ENCODE measurements around the gene KLB.
A peak's percentile ranks its signal among the peaks of the same experiment; 100 is the strongest.

Gene KLB

GRCh38 chr4:39363773-39364393 lies 42.8 kb upstream of the KLB start:
- H3K79me2 ChIP-seq (ENCODE audit: control insufficient read depth, insufficient read depth, low read length, poor library complexity), result peaks cover 4% of the 10 kb centered on the region
- no peak overlapping the region for H3K14ac ChIP-seq (ENCODE audit: low read length)
- no peak overlapping the region for H4K8ac ChIP-seq (ENCODE audit: low read depth, low read length)
- WGBS (ENCODE audit: extremely low coverage, insufficient coverage, insufficient read length), result no CpG with 5 or more reads among the region's 4 CpGs
- H2AK5ac ChIP-seq (ENCODE audit: low read length), result no peak overlapping the region
- H3K4me3 ChIP-seq (ENCODE audit: low read depth, low read length), result no peak overlapping the region
- no peak overlapping the region for H3K9ac ChIP-seq (ENCODE audit: low read length)
- H3K4me2 ChIP-seq (ENCODE audit: low read length), result no peak overlapping the region
- DNase-seq, result no peak
- no peak overlapping the region for H3K18ac ChIP-seq (ENCODE audit: low read length)
- H3K23ac ChIP-seq (ENCODE audit: low read length), result no peak overlapping the region
- H2BK5ac ChIP-seq (ENCODE audit: low read depth, low read length, poor library complexity), result no peak overlapping the region
- H4K12ac ChIP-seq (ENCODE audit: low read depth, low read length), result no peak overlapping the region
- no peak overlapping the region for H3K27ac ChIP-seq (ENCODE audit: low read depth, low read length)
- no peak overlapping the region for H2BK12ac ChIP-seq (ENCODE audit: low read length)
- no peak overlapping the region for H4K91ac ChIP-seq (ENCODE audit: low read depth, low read length)
- no peaks in the 10 kb centered on the region for H3K9me3 ChIP-seq (ENCODE audit: insufficient read depth, low read depth, low read length)
- no peak overlapping the region for H2AFZ ChIP-seq (ENCODE audit: insufficient read depth, low read length, poor library complexity)
- no peak overlapping the region for H2BK120ac ChIP-seq (ENCODE audit: insufficient read depth, low read length, poor library complexity)
- H3K4me1 ChIP-seq (ENCODE audit: control insufficient read depth in 1 of 2, insufficient read depth in 2 of 2, low read length in 2 of 2), result no peaks in the 10 kb centered on the region
- H3K27me3 ChIP-seq (ENCODE audit: insufficient read depth, low read length), result no peaks in the 10 kb centered on the region
- H3K4ac ChIP-seq (ENCODE audit: low read depth, low read length), result peak overlapping the region; percentile 15
- peaks cover 0 to 2% of the 10 kb centered on the region in 2 experiments for H3K36me3 ChIP-seq (ENCODE audit: control insufficient read depth in 1 of 2, insufficient read depth in 2 of 2, low read length in 2 of 2)
- H3K79me1 ChIP-seq (ENCODE audit: low read length), result peaks cover 4% of the 10 kb centered on the region

GRCh38 chr4:39365360-39365759 lies 41.4 kb upstream of the KLB start:
- DNase-seq, result no peak
- Histone ChIP-seq H3K9ac (ENCODE audit: low read length) (peak overlapping the region; percentile 83), H4K91ac (ENCODE audit: low read depth, low read length) (no peak overlapping the region), H3K27me3 (ENCODE audit: insufficient read depth, low read length) (no peaks in the 10 kb centered on the region), H2BK5ac (ENCODE audit: low read depth, low read length, poor library complexity) (no peak overlapping the region), H3K4me2 (ENCODE audit: low read length) (peak overlapping the region; percentile 88), H3K79me1 (ENCODE audit: low read length) (peaks cover 4% of the 10 kb centered on the region), H3K14ac (ENCODE audit: low read length) (no peak overlapping the region), H2AK5ac (ENCODE audit: low read length) (no peak overlapping the region), H2BK120ac (ENCODE audit: insufficient read depth, low read length, poor library complexity) (no peak overlapping the region), H3K4me1 (ENCODE audit: control insufficient read depth in 1 of 2, insufficient read depth in 2 of 2, low read length in 2 of 2) (no peaks in the 10 kb centered on the region), H3K18ac (ENCODE audit: low read length) (no peak overlapping the region), H2BK12ac (ENCODE audit: low read length) (no peak overlapping the region), H3K79me2 (ENCODE audit: control insufficient read depth, insufficient read depth, low read length, poor library complexity) (peaks cover 4% of the 10 kb centered on the region), H3K23ac (ENCODE audit: low read length) (no peak overlapping the region), H4K12ac (ENCODE audit: low read depth, low read length) (no peak overlapping the region), H3K9me3 (ENCODE audit: insufficient read depth, low read depth, low read length) (no peaks in the 10 kb centered on the region), H2AFZ (ENCODE audit: insufficient read depth, low read length, poor library complexity) (no peak overlapping the region), H4K8ac (ENCODE audit: low read depth, low read length) (no peak overlapping the region), H3K27ac (ENCODE audit: low read depth, low read length) (no peak overlapping the region), H3K36me3 (ENCODE audit: control insufficient read depth in 1 of 2, insufficient read depth in 2 of 2, low read length in 2 of 2) (no peaks in the 10 kb centered on the region), H3K4me3 (ENCODE audit: low read depth, low read length) (peak overlapping the region; percentile 99), H3K4ac (ENCODE audit: low read depth, low read length) (peak overlapping the region; percentile 40)
- WGBS (ENCODE audit: extremely low coverage, insufficient coverage, insufficient read length), result no CpG with 5 or more reads among the region's 7 CpGs

- H2BK5ac ChIP-seq (ENCODE audit: low read depth, low read length, poor library complexity), result peak within 1 kb of the TSS; percentile 66
- H2AFZ ChIP-seq (ENCODE audit: insufficient read depth, low read length, poor library complexity), result peak within 1 kb of the TSS; percentile 68
- H4K12ac ChIP-seq (ENCODE audit: low read depth, low read length), result peak within 1 kb of the TSS; percentile 10
- no peak within 1 kb of the TSS for H2BK12ac ChIP-seq (ENCODE audit: low read length)
- peak within 1 kb of the TSS; percentile 70 for H3K18ac ChIP-seq (ENCODE audit: low read length)
- peak within 1 kb of the TSS; percentile 12 for H2BK120ac ChIP-seq (ENCODE audit: insufficient read depth, low read length, poor library complexity)
- peak within 1 kb of the TSS; percentile 40 for H3K4ac ChIP-seq (ENCODE audit: low read depth, low read length)
- peak within 1 kb of the TSS; percentile 83 for H3K9ac ChIP-seq (ENCODE audit: low read length)
- peaks cover 4% of the 10 kb centered on the region for H3K79me1 ChIP-seq (ENCODE audit: low read length)
- peak within 1 kb of the TSS; percentile 80 for H4K91ac ChIP-seq (ENCODE audit: low read depth, low read length)
- H3K27me3 ChIP-seq (ENCODE audit: insufficient read depth, low read length), result no peaks in the 10 kb centered on the region
- WGBS (ENCODE audit: extremely low coverage, insufficient coverage, insufficient read length), result no CpG with 5 or more reads among the region's 60 CpGs
- H3K4me1 ChIP-seq (ENCODE audit: control insufficient read depth in 1 of 2, insufficient read depth in 2 of 2, low read length in 2 of 2), result no peaks in the 10 kb centered on the region
- H3K9me3 ChIP-seq (ENCODE audit: insufficient read depth, low read depth, low read length), result no peaks in the 10 kb centered on the region
- no peak within 1 kb of the TSS for H2AK5ac ChIP-seq (ENCODE audit: low read length)
- peak within 1 kb of the TSS; percentile 90 for H4K8ac ChIP-seq (ENCODE audit: low read depth, low read length)
- peak within 1 kb of the TSS; percentile 77 for H3K14ac ChIP-seq (ENCODE audit: low read length)
- H3K27ac ChIP-seq (ENCODE audit: low read depth, low read length), result peak within 1 kb of the TSS; percentile 29
- peak within 1 kb of the TSS; percentile 99 for H3K4me3 ChIP-seq (ENCODE audit: low read depth, low read length)
- no peak within 1 kb of the TSS for H3K23ac ChIP-seq (ENCODE audit: low read length)
- peaks cover 4% of the 10 kb centered on the region for H3K79me2 ChIP-seq (ENCODE audit: control insufficient read depth, insufficient read depth, low read length, poor library complexity)
- H3K4me2 ChIP-seq (ENCODE audit: low read length), result peak within 1 kb of the TSS; percentile 88
- DNase-seq, result peak; percentile 96 to 100
- no peaks in the 10 kb centered on the region for H3K36me3 ChIP-seq (ENCODE audit: control insufficient read depth in 1 of 2, insufficient read depth in 2 of 2, low read length in 2 of 2)
These were observed 40.6 kb upstream of the KLB start, which contains the start of gene RFC1 for GRCh38 chr4:39365830-39366771. RFC1 (minus strand) TSS chr4:39366362; CDS start chr4:39366241, 121 bp downstream.

- Histone ChIP-seq H4K12ac (ENCODE audit: low read depth, low read length) (no peak overlapping the region), H3K9ac (ENCODE audit: low read length) (no peak overlapping the region), H2BK120ac (ENCODE audit: insufficient read depth, low read length, poor library complexity) (no peak overlapping the region), H3K79me1 (ENCODE audit: low read length) (peaks cover 4% of the 10 kb centered on the region), H3K4me3 (ENCODE audit: low read depth, low read length) (no peak overlapping the region), H4K8ac (ENCODE audit: low read depth, low read length) (no peak overlapping the region), H3K79me2 (ENCODE audit: control insufficient read depth, insufficient read depth, low read length, poor library complexity) (peaks cover 4% of the 10 kb centered on the region), H3K4me2 (ENCODE audit: low read length) (no peak overlapping the region), H3K4ac (ENCODE audit: low read depth, low read length) (no peak overlapping the region), H3K27me3 (ENCODE audit: insufficient read depth, low read length) (no peaks in the 10 kb centered on the region), H2AK5ac (ENCODE audit: low read length) (no peak overlapping the region), H3K14ac (ENCODE audit: low read length) (no peak overlapping the region), H4K91ac (ENCODE audit: low read depth, low read length) (no peak overlapping the region), H3K9me3 (ENCODE audit: insufficient read depth, low read depth, low read length) (peaks cover 3% of the 10 kb centered on the region), H3K4me1 (ENCODE audit: control insufficient read depth in 1 of 2, insufficient read depth in 2 of 2, low read length in 2 of 2) (no peaks in the 10 kb centered on the region), H3K27ac (ENCODE audit: low read depth, low read length) (no peak overlapping the region), H2BK12ac (ENCODE audit: low read length) (no peak overlapping the region), H3K18ac (ENCODE audit: low read length) (no peak overlapping the region), H2AFZ (ENCODE audit: insufficient read depth, low read length, poor library complexity) (no peak overlapping the region), H3K23ac (ENCODE audit: low read length) (no peak overlapping the region), H2BK5ac (ENCODE audit: low read depth, low read length, poor library complexity) (no peak overlapping the region), H3K36me3 (ENCODE audit: control insufficient read depth in 1 of 2, insufficient read depth in 2 of 2, low read length in 2 of 2) (no peaks in the 10 kb centered on the region)
- no CpG with 5 or more reads among the region's 6 CpGs for WGBS (ENCODE audit: extremely low coverage, insufficient coverage, insufficient read length)
- no peak for DNase-seq
These were observed 39.6 kb upstream of the KLB start for GRCh38 chr4:39367166-39367565.
